Stimulated activated CD8-positive, alpha-beta memory T cell treated with anti-CD3 and anti-CD28 coated beads, Interleukin-7, amount 100 ng/mL, for 1 hour (primary cell): ENCODE measurements around the gene GSTT2B.
"Not testable (repeated sequence)": the region's sequence is repeated elsewhere in the genome, so short reads cannot be mapped to it uniquely, and the experiment has no call there.

Source experiments
- DNase-seq, 2 donors: peaks; one replicate each; pipeline ENCODE4 v3.0.0-alpha.2; 2020; ENCODE audit warnings: low read depth in 2 of 2

Gene GSTT2B

GRCh38 chr22:23947391-23947790 lies 13.6 kb downstream of the GSTT2B start:
- DNase-seq, result not testable (repeated sequence)

GRCh38 chr22:23940166-23940565 lies 20.8 kb downstream of the GSTT2B start:
- not testable (repeated sequence) for DNase-seq

- DNase-seq, result no peak
Observed at GRCh38 chr22:23939017-23939357, 22.0 kb downstream of the GSTT2B start.

- DNase-seq, result no peak
Observed at GRCh38 chr22:23938328-23939016, 22.5 kb downstream of the GSTT2B start.

GRCh38 chr22:23926561-23926960 lies 34.4 kb downstream of the GSTT2B start:
- no peak for DNase-seq

- no peak for DNase-seq
Observed at GRCh38 chr22:23925020-23925606, 35.9 kb downstream of the GSTT2B start.

- DNase-seq, result no peak
Observed at GRCh38 chr22:23922921-23923320, 38.1 kb downstream of the GSTT2B start.

GRCh38 chr22:23921586-23922201 lies 39.3 kb downstream of the GSTT2B start:
- DNase-seq, result not testable (repeated sequence)

GRCh38 chr22:23920267-23920611 lies 40.8 kb downstream of the GSTT2B start:
- not testable (repeated sequence) for DNase-seq

GRCh38 chr22:23915290-23915689 lies 45.7 kb downstream of the GSTT2B start:
- DNase-seq, result no peak

- DNase-seq, result peak; percentile 95 to 98
Observed at GRCh38 chr22:23913661-23914353, 47.2 kb downstream of the GSTT2B start.

- DNase-seq, result no peak
Observed at GRCh38 chr22:23913306-23913660, 47.7 kb downstream of the GSTT2B start.

- DNase-seq, result no peak
Observed at GRCh38 chr22:23912293-23912903, 48.6 kb downstream of the GSTT2B start.

- DNase-seq, result no peak
Observed at GRCh38 chr22:23911318-23911980, 49.5 kb downstream of the GSTT2B start.

GRCh38 chr22:23910496-23911190 lies 50.4 kb downstream of the GSTT2B start:
- no peak for DNase-seq

- no peak for DNase-seq
Observed at GRCh38 chr22:23909296-23909898, 51.6 kb downstream of the GSTT2B start.

GRCh38 chr22:23908587-23909205 lies 52.3 kb downstream of the GSTT2B start:
- no peak for DNase-seq

- not testable (repeated sequence) for DNase-seq
Observed at GRCh38 chr22:23907423-23907822, 53.6 kb downstream of the GSTT2B start.
